NCI-H526 (cell line): ENCODE data around the gene FIGLA.

ENCODE experiments used
- DNase-seq, 2 experiments: peaks; one replicate each; lab custom pipeline; 2025; lab: John Stamatoyannopoulos, UW

The FIGLA gene

GRCh38 chr2:70775141-70775540, 15.3 kb downstream of the FIGLA start:
- no peak for DNase-seq

DNA sequence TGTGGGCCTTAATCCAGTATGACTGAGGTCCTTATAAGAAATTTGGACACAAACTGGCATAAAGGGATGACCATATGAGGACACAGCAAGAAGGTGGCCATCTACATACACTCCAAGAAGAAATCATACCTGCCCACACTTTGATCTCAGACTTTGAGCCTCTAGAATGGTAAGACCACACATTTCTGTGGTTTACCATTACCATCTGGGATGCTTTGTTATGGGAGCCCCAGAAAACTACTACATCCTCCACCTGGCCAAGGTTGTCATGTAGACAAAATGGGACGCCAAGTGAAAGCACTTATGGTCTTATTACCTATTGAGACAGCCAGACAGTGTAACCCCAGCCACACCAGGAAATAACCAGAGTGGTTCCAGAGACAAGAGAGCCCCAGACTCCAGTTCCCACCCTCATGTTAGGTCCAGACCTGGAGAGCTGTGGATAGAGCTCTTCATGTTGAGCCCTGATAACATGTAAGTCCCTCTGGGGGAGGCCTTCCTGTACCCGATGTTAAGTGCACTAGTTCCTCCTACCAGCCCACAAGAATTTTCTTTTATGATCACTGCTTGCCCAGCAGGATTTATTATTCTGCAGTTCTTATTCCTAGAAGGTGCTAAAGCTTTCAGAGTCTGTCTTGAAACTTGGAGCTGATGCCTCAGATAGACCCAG, 17.8 kb downstream of the FIGLA start:
- no peak for DNase-seq

DNA sequence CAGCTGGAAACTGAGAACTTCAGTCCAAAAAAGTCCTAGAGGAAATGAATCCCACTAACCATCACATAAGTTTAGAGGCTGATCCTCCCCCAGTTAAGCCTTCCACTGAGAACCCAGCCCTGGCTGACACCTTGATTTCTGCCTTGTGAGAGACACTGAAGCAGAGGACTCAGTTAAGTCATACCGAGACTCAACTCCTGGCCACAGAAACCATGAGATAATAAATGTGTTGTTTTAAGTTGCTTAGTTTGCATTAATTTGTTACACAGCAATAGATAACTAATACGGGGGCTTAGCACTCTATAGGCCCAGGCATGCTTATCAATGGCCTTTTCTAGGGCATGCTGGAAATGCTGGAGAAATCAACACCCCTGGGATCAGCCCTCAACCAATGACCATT, 19.0 kb downstream of the FIGLA start:
- DNase-seq: no peak

GRCh38 chr2:70769450-70769849, 21.0 kb downstream of the FIGLA start:
- DNase-seq: no peak

GRCh38 chr2:70768590-70769085, 21.8 kb downstream of the FIGLA start:
- DNase-seq: peak in 1 of 2 experiments; percentile 38

GRCh38 chr2:70767699-70768589, 22.5 kb downstream of the FIGLA start, which contains the start of gene ADD2:
Gene ADD2, minus strand, starts transcription at chr2:70768200. Its CDS starts 61,792 bp downstream, at chr2:70706408.
- peak; percentile 74 to 87 for DNase-seq

DNA sequence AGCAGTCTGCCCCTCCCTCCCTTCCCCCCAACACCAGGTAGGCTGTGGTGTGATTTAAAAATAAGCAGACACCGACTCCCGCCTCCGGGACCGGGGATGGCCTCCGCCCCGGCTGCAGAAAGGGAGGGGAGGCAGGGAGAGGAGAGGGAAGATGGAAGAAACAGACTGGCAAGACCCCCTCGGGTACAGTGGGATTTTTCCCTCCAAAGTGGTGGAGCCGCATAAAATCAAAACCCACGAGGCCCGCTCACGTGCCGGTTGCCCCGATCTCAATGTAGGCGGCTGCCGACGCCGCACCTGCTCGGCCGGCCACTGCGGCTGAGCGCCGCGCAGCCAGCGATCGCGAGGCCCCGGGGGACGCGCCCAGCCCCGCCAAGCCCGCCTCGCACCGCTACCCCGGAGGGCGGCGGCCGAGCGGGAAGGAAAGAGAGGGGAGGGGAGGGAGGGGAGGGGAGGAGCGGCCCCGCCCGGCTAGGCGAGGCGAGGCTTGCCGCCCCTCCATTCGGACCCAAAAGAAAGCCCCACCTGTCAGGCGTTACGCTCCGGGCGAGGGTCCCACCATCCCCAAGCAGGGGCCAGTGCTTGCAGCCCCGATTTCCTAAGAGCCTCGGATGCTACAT, 23.3 kb downstream of the FIGLA start:
- DNase-seq: peak; percentile 62 to 87

- peak in 1 of 2 experiments; percentile 20 for DNase-seq
These were observed 23.9 kb downstream of the FIGLA start for GRCh38 chr2:70766357-70767078.

DNA sequence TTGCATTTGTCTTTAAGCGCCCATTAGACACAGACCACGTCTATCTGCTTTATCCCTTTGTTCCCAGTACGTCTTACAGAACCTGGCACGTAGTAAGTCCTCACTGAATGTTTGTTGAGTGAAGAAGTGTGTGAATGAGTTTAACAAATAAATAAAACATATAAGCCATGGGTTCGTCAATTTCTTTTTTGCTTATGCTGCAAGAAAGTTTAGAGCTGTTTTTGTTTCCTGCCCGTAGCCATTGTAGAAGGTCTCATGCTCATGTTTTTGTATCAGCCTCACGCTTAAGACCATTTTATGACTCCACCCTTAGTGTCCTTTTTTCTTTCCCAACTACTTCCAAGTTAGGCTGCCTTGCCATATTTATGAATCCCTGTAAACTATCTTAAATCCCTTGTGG, 24.9 kb downstream of the FIGLA start:
- no peak for DNase-seq

DNA sequence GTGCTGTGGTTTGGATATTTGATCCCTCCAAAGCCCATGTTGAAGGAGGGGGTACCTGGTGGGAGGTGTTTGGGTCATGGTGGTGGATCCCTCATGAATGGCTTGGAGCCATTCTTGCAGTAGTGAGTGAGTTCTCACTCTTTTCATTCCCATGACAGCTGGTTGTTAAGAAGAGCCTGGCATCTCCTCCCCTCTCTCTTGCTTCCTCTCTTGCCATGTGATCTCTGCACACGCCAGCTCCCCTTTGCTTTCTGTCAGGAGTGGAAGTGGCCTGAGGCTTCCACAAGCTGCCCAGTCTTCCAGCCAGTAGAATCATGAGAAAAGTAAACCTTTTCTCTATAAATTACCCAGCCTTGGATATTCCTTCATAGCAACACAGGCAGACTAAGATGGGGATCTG, 31.0 kb downstream of the FIGLA start:
- no peak for DNase-seq

GRCh38 chr2:70757966-70758365, 32.5 kb downstream of the FIGLA start:
- no peak for DNase-seq

- DNase-seq: no peak
These were observed 33.1 kb downstream of the FIGLA start for GRCh38 chr2:70757360-70757759.

DNA sequence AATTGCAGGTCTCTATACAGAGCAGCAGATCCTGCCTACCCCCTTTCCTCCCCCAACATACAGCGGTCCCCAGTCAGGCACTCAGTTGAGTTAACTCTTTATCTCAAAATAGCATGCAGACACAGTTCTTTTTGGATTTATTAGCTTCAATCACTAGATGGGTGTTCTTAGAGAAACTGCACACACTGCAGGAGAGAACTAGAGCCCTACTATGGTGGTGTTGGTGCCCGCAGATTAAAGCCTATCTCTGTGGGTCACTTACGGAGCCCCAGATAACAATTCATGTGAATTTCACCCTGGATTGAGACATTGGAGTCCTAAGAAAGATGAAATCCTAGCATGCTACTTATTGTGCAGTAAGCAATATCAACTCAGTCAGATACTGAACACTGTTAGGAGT, 34.3 kb downstream of the FIGLA start:
- no peak for DNase-seq

DNA sequence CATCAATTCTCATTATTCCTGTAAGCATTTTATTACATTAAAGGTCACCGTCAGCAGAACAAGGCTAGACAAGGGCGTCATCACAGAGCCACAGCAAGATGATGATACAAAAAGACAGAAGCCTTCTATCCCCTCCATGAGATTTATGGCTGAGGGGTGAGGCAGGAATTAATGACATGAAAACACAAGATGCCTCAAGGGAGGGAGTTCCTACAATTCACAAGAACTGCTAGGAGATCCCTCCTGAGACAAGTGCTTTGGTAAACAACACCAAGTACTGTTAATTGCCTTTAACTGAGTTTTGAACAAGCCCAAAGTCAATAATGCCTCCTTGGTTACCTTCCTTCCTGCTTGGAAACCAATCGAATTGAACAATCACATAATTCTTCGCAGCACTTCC, 36.5 kb downstream of the FIGLA start:
- no peak for DNase-seq

GRCh38 chr2:70753031-70753430, 37.4 kb downstream of the FIGLA start:
- no peak for DNase-seq

DNA sequence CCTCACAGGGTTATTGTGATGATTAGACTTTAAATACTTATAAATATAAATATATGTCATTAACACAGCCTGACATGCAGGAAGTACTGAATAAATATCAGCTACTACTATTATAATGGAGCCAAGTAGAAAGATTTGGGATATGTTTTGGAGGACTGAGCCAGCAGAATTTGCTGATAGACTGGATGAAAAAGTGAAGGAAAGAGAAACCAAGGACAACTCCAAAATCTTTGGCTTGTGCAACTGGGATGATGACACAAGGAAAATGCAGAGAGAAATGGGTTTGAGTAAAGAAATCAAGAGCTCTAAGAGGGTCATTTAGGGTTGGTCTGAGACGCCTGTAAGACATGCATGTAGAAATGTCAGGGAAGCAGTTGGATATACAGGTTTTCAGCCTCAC, 38.0 kb downstream of the FIGLA start:
- DNase-seq: no peak

DNA sequence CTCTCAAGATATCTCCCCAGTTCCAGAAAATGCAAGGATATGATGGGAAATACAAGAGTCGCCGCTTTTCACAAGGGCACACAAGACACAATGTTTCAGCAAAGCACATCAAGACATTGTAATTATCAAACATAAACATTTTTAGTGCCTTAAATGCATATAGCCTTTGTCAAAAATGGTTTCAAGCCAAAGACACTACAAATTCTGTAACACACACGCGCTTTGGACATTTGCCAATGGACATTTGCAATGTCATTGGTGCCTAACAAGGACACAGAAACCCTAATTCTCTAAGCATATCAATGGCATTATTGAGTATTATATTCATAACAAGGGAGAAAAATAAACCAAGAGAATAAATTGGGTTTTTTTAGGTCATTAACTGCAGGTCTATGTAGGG, 38.6 kb downstream of the FIGLA start:
- DNase-seq: no peak

- no peak for DNase-seq
These were observed 40.1 kb downstream of the FIGLA start for GRCh38 chr2:70750320-70750719.

DNA sequence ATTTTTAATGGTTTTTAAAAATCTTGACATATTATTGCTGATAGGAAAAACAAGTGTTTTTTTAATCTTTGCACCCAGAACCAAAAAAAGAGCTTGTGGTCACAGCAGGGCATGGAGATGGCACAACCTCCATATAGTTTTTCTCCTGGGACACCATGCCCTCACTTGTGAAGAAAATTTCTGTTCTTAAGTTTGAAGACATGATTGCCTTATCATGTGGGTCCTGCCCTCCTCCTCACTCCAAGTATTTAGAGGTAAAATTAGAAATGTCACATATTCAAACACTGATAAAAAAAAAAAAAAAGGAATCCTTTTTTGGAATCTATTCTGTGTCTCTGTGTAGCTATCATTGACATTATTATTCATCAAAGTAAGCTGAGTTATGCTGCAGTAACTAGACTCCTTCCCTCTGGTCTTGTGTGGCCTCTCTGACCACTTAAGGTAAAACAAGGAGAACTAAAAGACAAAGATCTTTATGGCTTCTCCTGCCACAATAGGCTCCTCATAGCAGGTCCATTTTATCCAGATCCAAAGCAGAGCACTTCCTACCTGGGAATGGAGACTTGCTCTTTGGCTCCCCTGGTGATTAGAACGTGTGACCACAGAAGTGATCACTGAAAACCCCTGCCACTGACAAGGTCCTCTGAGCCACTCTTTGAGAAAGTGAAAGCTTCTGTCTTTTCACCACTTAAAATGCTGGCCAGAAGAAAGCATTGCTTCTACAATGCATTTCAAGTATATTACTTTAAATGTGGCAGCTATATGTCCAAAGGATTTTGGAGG, 42.2 kb downstream of the FIGLA start:
- DNase-seq: no peak

DNA sequence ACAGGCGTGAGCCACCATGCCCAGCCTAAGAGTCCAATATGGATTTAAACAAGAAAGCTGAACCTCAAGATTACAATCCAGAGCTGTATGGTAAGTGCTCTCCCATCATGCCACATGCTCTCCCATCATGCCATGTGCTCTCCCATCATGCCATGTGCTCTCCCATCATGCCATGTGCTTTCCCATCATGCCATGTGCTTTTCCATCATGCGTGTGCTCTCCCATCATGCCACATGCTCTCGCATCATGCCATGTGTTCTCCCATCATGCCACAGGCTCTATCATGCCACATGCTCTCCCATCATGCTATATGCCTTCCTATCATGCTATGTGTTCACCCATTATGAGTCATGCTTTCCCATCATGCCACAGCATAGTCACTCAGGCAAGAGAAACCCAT, 43.2 kb downstream of the FIGLA start:
- DNase-seq: no peak
